Vagina (tissue), 2 donors: Measurements from ENCODE around the gene ATP4A.

Experiments
- CTCF ChIP-seq, 3 experiments: fragments of 450-650 bp in 2 of 3; fragments of 200-600 bp in 1 of 3; sonication (generic) in 1 of 3; IDR thresholded peaks; one replicate each; pipeline ENCODE4 v1.5.1; 2017 to 2019; ENCODE audit warnings: antibody characterized with exemption in 3 of 3, mild to moderate bottlenecking in 2 of 3, moderate library complexity in 2 of 3
- POLR2A ChIP-seq, 2 donors: fragments of 450-650 bp; IDR thresholded peaks; one replicate each; pipeline ENCODE4 v1.6.1; 2017; ENCODE audit warnings: antibody characterized with exemption in 2 of 2, mild to moderate bottlenecking in 2 of 2, moderate library complexity in 2 of 2
- POLR2AphosphoS5 ChIP-seq, 2 donors: sonication (generic); formaldehyde crosslinking; IDR thresholded peaks; one replicate each; pipeline ENCODE4 v1.9.0; 2017; ENCODE audit warnings: antibody characterized with exemption in 2 of 2, mild to moderate bottlenecking in 2 of 2, low read depth in 1 of 2; ENCODE audit not compliant: insufficient read depth in 1 of 2

GRCh38 chr19:35510626-35510964 is 52.9 kb downstream of the ATP4A start:
- no peak for TF ChIP-seq CTCF (IDR thresholded peaks at IDR 0.05)
- no peak for TF ChIP-seq POLR2AphosphoS5 (IDR thresholded peaks at IDR 0.05; ENCODE audit: insufficient read depth in 1 of 2, low read depth in 1 of 2)
- no peak for TF ChIP-seq POLR2A (IDR thresholded peaks at IDR 0.05)
